B cell (primary cell): ENCODE data around the gene CPXM1. TPM values are rescaled to one million over a fixed set of nuclear protein-coding genes. Genes with fewer than 3 reads are reported as not detected.

Experiments used
- ATAC-seq: fragments of 200-7000 bp; cut with Tn5 transposase; one replicate; pipeline ENCODE4 v1.10.0; 2021; ENCODE audit warnings: low read depth, mild to moderate bottlenecking, moderate number of reproducible peaks, moderate library complexity
- CTCF ChIA-PET: fragments of 350-600 bp; sonication (Branson Sonifier 250); formaldehyde crosslinking; loops from one replicate; lab custom pipeline; 2021; ENCODE audit warnings: antibody characterized with exemption, inconsistent platforms; lab: Charles Lee
- POLR2A ChIA-PET: fragments of 350-600 bp; sonication (Branson Sonifier 250); formaldehyde crosslinking; loops from one replicate; lab custom pipeline; 2021; ENCODE audit warnings: antibody characterized with exemption; lab: Charles Lee
- DNase-seq: peaks from one replicate; pipeline ENCODE4 v3.0.0; 2013
- H2AFZ ChIP-seq: 2 replicates; pipeline ENCODE4 v1.6.1; 2012; ENCODE audit warnings: mild to moderate bottlenecking, low read depth, low read length; ENCODE audit not compliant: insufficient read depth, poor library complexity, severe bottlenecking
- H3K27ac ChIP-seq, 2 donors: 1 replicate in 1 of 2; 2 replicates in 1 of 2; pipeline ENCODE4 v1.5.1; 2012 to 2013; ENCODE audit warnings: low read length in 2 of 2, mild to moderate bottlenecking in 2 of 2, moderate library complexity in 1 of 2
- H3K27me3 ChIP-seq, 4 experiments: fragments of 200-600 bp in 1 of 4; sonication (generic) in 1 of 4; replicated peaks in 1 of 4; 1 replicate in 2 of 4; 2 replicates in 2 of 4; pipeline versions ENCODE4 v1.6.1 to v1.7.0; 2013 to 2016; ENCODE audit warnings: low read length in 3 of 4, mild to moderate bottlenecking in 2 of 4, mixed read lengths in 1 of 4, moderate library complexity in 1 of 4; ENCODE audit not compliant: insufficient read depth in 4 of 4, control insufficient read depth in 3 of 4; ENCODE audit errors: control extremely low read depth in 1 of 4
- H3K36me3 ChIP-seq, 2 experiments: replicated peaks in 1 of 2; 1 replicate in 1 of 2; 2 replicates in 1 of 2; pipeline versions ENCODE4 v1.6.1 to v1.7.1; 2013; ENCODE audit warnings: low read length in 1 of 2; ENCODE audit not compliant: insufficient read depth in 2 of 2, control insufficient read depth in 1 of 2; ENCODE audit errors: control extremely low read depth in 1 of 2, extremely low read depth in 1 of 2
- H3K4me1 ChIP-seq, 2 donors: fragments of 200-600 bp in 1 of 2; sonication (generic) in 1 of 2; 1 replicate in 1 of 2; 2 replicates in 1 of 2; pipeline versions ENCODE4 v1.5.1 to v1.6.1; 2013 to 2017; ENCODE audit warnings: low read length in 2 of 2; ENCODE audit not compliant: control insufficient read depth in 2 of 2, insufficient read depth in 2 of 2
- H3K4me2 ChIP-seq: replicated peaks from 2 replicates; pipeline ENCODE3; 2012; ENCODE audit warnings: mild to moderate bottlenecking, low read depth, low read length; ENCODE audit not compliant: poor library complexity, severe bottlenecking
- H3K4me3 ChIP-seq, 5 experiments: fragments of 200-600 bp in 1 of 5; sonication (generic) in 1 of 5; 1 replicate in 3 of 5; 2 replicates in 2 of 5; pipeline versions ENCODE4 v1.5.1 to v1.7.0; 2011 to 2016; ENCODE audit warnings: low read length in 4 of 5, mild to moderate bottlenecking in 4 of 5, low read depth in 2 of 5, control low read depth in 1 of 5, moderate library complexity in 1 of 5; ENCODE audit not compliant: insufficient read depth in 1 of 5; ENCODE audit errors: control extremely low read depth in 1 of 5, extremely low read depth in 1 of 5
- H3K79me2 ChIP-seq: fragments of 200-600 bp; sonication (generic); one replicate; pipeline ENCODE4 v1.6.0; 2016; ENCODE audit warnings: low read length; ENCODE audit not compliant: control insufficient read depth, insufficient read depth
- H3K9ac ChIP-seq: fragments of 200-600 bp; sonication (generic); 2 replicates; pipeline ENCODE4 v1.6.1; 2017; ENCODE audit warnings: mild to moderate bottlenecking, low read length, moderate library complexity
- H3K9me3 ChIP-seq, 3 donors: one replicate each; pipeline versions ENCODE4 v1.6.1 to v1.7.1; 2013; ENCODE audit warnings: low read length in 2 of 3; ENCODE audit not compliant: control insufficient read depth in 2 of 3, insufficient read depth in 1 of 3; ENCODE audit errors: control extremely low read depth in 1 of 3
- H4K20me1 ChIP-seq: 2 replicates; pipeline ENCODE4 v1.6.0; 2012; ENCODE audit warnings: mild to moderate bottlenecking, low read length; ENCODE audit not compliant: insufficient read depth, control insufficient read depth, poor library complexity, severe bottlenecking
- H3K27ac Mint-ChIP-seq: one replicate; pipeline ENCODE4 v1.8.0; 2021; ENCODE audit warnings: mixed read lengths
- H3K27me3 Mint-ChIP-seq: one replicate; pipeline ENCODE4 v1.8.0; 2021; ENCODE audit warnings: mixed read lengths
- H3K4me1 Mint-ChIP-seq: one replicate; pipeline ENCODE4 v1.8.0; 2021; ENCODE audit warnings: mixed read lengths
- H3K4me3 Mint-ChIP-seq: one replicate; pipeline ENCODE4 v1.8.0; 2021; ENCODE audit warnings: mixed read lengths
- H3K9me3 Mint-ChIP-seq: one replicate; pipeline ENCODE4 v1.8.0; 2022; ENCODE audit warnings: mixed read lengths; ENCODE audit not compliant: insufficient read depth
- EZH2 ChIP-seq: IDR thresholded peaks from 2 replicates; pipeline ENCODE4 v1.6.1; 2012; ENCODE audit warnings: borderline replicate concordance, low read depth, mild to moderate bottlenecking, moderate library complexity, low read length; ENCODE audit not compliant: insufficient read depth, poor library complexity, severe bottlenecking
- WGBS: methylation state at CpG from one replicate; pipeline ENCODE4 v1.1.5; 2013; ENCODE audit warnings: missing lambda C conversion rate; ENCODE audit not compliant: insufficient coverage; 5-methylcytosine and 5-hydroxymethylcytosine counted together
- intact Hi-C: fragments of 100-400 bp; cut with micrococcal nuclease; formaldehyde crosslinking; loops from one replicate; pipeline ENCODE4 v1.10.0; 2022
- polyA plus RNA-seq: library from polyadenylated mRNA; depleted of rRNA; stranded (reverse); fragments of >200 nt; gene quantifications from 2 replicates; pipeline ENCODE4 v1.2.3, GENCODE V29; 2012
- total RNA-seq, 2 donors: library from RNA; stranded (reverse); fragments of 120-200 nt in 1 of 2; gene quantifications; 1 replicate in 1 of 2; 2 replicates in 1 of 2; pipeline versions ENCODE4 v1.2.3 to v1.2.4, GENCODE V29; 2013 to 2022
- TF ChIP-seq, protein P1 (sequence below): fragments of 200-600 bp; IDR thresholded peaks from one replicate; pipeline ENCODE4 v1.8.0; 2022; ENCODE audit warnings: antibody characterized with exemption, mild to moderate bottlenecking

CPXM1 gene
- total and polyA plus RNA-seq, 2 donors (not counting 1 experiment from before 2014, with no cell fraction given), result 0.21 to 1.9 TPM

DNA sequence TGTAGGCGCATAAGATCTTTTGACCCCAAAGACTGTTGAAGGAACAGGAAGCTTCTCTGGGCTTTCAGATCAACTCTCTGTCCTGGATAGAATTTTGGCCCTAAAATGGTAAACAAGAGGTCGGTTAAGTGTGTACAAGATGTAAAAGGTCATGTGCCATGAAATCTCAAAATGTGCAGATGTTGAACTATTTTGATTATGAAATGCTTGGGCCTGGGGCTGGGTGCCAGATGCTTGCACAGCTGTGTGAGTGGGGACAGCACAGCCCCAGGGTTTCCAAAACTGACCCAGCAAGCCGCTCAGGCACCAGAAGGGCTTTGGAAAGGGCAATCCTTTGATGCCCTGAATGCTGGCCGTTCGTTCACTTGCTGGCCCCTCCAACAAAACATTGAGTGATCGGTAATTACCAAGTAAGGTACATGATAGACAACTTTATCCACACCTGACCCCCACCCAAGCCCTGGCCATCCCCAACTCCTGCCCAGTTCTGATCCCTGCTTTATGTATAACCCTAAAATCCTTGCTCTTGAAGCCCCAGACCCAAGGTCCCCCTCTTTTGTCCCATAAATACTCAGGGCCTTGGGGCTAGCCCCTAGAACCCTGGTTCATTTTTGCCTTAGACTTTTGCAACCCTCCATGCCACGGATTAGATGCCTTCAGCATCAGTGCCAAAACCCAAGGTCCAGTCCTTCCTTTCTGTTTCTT is 17.6 kb upstream of the CPXM1 start:
- Histone ChIP-seq H2AFZ (no peak overlapping the region), H3K4me2 (no peak overlapping the region), H3K79me2 (no peaks in the 10 kb centered on the region), H3K27me3 (peaks cover 0 to 52% (median 17%) of the 10 kb centered on the region in 4 experiments), H3K4me3 (no peak overlapping the region), H3K4me1 (peaks cover 0 to 3% of the 10 kb centered on the region in 2 donors), H3K9me3 (no peaks in the 10 kb centered on the region), H4K20me1 (no peaks in the 10 kb centered on the region), H3K27ac (no peak overlapping the region), H3K36me3 (no peaks in the 10 kb centered on the region), H3K9ac (no peak overlapping the region)
- Mint-ChIP-seq H3K4me3 (no peak overlapping the region), H3K9me3 (no peaks in the 10 kb centered on the region), H3K27me3 (peaks cover 51% of the 10 kb centered on the region), H3K4me1 (peaks cover 9% of the 10 kb centered on the region), H3K27ac (no peak overlapping the region)
- DNase-seq (no peak), ATAC-seq (no peak)
- TF ChIP-seq EZH2, result no peak
- TF ChIP-seq, protein P1, sequence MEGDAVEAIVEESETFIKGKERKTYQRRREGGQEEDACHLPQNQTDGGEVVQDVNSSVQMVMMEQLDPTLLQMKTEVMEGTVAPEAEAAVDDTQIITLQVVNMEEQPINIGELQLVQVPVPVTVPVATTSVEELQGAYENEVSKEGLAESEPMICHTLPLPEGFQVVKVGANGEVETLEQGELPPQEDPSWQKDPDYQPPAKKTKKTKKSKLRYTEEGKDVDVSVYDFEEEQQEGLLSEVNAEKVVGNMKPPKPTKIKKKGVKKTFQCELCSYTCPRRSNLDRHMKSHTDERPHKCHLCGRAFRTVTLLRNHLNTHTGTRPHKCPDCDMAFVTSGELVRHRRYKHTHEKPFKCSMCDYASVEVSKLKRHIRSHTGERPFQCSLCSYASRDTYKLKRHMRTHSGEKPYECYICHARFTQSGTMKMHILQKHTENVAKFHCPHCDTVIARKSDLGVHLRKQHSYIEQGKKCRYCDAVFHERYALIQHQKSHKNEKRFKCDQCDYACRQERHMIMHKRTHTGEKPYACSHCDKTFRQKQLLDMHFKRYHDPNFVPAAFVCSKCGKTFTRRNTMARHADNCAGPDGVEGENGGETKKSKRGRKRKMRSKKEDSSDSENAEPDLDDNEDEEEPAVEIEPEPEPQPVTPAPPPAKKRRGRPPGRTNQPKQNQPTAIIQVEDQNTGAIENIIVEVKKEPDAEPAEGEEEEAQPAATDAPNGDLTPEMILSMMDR, result no peak
- WGBS, result 97% methylated on average over 5 of the region's 7 CpGs
- ChIA-PET POLR2A (no interaction called here), CTCF (no interaction called here)
- intact Hi-C loops, result no loop called here

DNA sequence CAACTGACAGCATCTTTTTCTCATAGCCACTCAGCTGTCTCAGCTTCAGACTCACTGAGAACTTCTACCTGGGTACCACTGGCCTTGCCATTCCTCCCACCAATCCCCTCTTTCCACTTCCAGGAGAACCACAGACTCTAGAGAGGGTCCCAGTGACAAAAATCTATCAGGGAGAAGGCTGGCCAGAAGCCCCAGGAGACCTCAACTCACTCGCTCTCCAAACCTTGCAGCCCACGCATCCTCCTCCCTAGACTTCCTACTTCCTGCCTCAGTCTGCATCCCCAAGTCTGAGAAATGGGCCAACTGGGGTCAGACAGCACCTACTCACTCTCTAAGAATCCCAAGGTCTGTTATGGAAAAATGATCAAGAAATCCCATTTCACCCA is 16.9 kb upstream of the CPXM1 start:
- Histone ChIP-seq H3K4me2 (no peak overlapping the region), H4K20me1 (no peaks in the 10 kb centered on the region), H3K4me3 (no peak overlapping the region), H3K27me3 (peaks cover 0 to 52% (median 19%) of the 10 kb centered on the region in 4 experiments), H3K9ac (no peak overlapping the region), H3K9me3 (peaks cover 2 to 5% (median 3%) of the 10 kb centered on the region in 3 donors), H3K36me3 (no peaks in the 10 kb centered on the region), H3K79me2 (no peaks in the 10 kb centered on the region), H3K27ac (no peak overlapping the region), H3K4me1 (peaks cover 0 to 3% of the 10 kb centered on the region in 2 donors), H2AFZ (no peak overlapping the region)
- Mint-ChIP-seq H3K27me3 (peaks cover 55% of the 10 kb centered on the region), H3K9me3 (peaks cover 3% of the 10 kb centered on the region), H3K4me1 (peaks cover 9% of the 10 kb centered on the region), H3K27ac (no peak overlapping the region), H3K4me3 (no peak overlapping the region)
- ChIA-PET POLR2A (no interaction called here), CTCF (no interaction called here)
- intact Hi-C loops, result no loop called here
- ATAC-seq (no peak), DNase-seq (no peak)
- TF ChIP-seq, protein P1, result no peak
- TF ChIP-seq EZH2, result no peak
- 82% methylated on average over 2 of the region's 2 CpGs for WGBS
